Measurements from ENCODE around the gene MECR. TPM values are rescaled to one million over a fixed set of nuclear protein-coding genes. Genes with fewer than 3 reads are reported as not detected.
A peak's percentile ranks its signal among the peaks of the same experiment; 100 is the strongest.
"Not testable (repeated sequence)": the region's sequence is repeated elsewhere in the genome, so short reads cannot be mapped to it uniquely, and the experiment has no call there.

MECR gene
- total RNA-seq, 4 donors from 2014 or later: 14.3 to 29.4 (median 16.1) TPM

DNA sequence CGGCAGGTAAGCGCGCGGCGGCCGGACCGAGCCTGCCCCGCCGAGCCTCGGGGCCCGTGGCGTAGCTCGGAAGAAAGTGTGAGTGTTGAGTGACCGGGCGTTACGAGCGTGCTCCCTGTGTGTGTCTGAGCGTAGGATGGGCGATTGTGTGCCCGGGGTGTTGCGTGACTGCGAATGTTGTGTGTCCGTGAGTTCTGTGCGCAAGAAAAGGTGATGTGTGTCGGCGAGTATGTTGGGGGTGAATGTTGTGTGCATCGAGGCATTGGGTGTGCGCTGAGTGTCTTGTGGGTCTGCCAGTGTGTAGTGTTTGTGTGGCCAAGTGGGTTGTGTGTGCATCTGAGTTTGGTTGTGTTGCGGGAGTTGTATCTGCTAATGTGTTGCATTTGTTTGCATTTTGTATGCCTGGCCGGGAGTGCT lies 6.0 kb upstream of the MECR start:
- WGBS, 2 donors: 1 to 2% methylated on average over 15 to 27 of the region's 30 CpGs
- Histone ChIP-seq H3K27ac (peak overlapping the region; percentile 36 to 85 (median 54)), H3K4me3 (peak overlapping the region; percentile 46 to 89 (median 56)), H3K27me3 (peaks cover 0 to 51% (median 0%) of the 10 kb centered on the region in 4 donors), H3K36me3 (no peaks in the 10 kb centered on the region), H3K9me3 (no peaks in the 10 kb centered on the region), H3K4me1 (peaks cover 16 to 34% (median 19%) of the 10 kb centered on the region in 3 donors)
- intact Hi-C loops (cut with DNase I): loop anchor here (5.0 kb wide), 1 partner anchor 1471 kb away; no protein-coding TSS in a partner anchor
- no peak for DNase-seq
- TF ChIP-seq POLR2A (IDR thresholded peaks at IDR 0.05): no peak
- TF ChIP-seq, protein P1, sequence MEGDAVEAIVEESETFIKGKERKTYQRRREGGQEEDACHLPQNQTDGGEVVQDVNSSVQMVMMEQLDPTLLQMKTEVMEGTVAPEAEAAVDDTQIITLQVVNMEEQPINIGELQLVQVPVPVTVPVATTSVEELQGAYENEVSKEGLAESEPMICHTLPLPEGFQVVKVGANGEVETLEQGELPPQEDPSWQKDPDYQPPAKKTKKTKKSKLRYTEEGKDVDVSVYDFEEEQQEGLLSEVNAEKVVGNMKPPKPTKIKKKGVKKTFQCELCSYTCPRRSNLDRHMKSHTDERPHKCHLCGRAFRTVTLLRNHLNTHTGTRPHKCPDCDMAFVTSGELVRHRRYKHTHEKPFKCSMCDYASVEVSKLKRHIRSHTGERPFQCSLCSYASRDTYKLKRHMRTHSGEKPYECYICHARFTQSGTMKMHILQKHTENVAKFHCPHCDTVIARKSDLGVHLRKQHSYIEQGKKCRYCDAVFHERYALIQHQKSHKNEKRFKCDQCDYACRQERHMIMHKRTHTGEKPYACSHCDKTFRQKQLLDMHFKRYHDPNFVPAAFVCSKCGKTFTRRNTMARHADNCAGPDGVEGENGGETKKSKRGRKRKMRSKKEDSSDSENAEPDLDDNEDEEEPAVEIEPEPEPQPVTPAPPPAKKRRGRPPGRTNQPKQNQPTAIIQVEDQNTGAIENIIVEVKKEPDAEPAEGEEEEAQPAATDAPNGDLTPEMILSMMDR (IDR thresholded peaks at IDR 0.05): no peak

DNA sequence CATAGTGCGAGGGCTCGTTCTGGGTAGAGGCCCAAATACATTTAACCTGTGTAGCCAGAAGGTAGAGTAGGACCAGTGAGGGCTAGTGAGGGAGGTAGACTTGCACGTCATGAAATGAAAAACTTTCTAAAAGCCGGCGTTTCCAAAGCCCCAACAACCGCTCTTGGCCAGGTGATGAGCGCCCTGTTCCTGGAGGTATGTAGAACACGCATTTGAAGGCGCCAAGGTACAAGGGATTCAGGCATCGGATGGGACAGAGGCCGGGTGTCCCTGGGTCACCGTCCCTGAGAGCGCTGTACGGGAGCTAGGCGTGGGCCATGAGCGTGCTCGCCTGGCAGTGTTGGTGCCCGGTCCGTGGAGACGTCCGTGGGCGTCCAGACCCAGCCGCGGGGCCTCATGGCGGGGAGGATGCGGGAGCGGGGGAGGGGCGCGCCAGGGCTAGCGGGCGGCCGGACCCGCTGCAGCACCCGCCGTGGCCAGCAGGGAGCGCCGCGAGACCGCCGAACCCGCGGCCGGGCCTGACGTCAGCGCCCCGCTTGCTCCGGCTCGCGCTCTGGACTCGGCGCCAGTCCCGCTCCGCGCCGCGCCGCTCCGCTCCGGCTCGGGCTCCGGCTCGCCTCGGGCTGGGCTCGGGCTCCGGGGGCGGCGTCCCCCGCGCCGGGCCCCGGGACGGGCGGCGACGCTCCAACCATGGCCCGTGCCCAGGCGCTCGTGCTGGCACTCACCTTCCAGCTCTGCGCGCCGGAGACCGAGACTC lies 5.4 kb upstream of the MECR start, which contains the start of gene PTPRU:
PTPRU (plus strand) TSS at position 568 of the 757 bp plus-strand sequence; CDS start at position 691, 123 bp downstream.
- DNase-seq: no peak
- Histone ChIP-seq H3K4me1 (peaks cover 17 to 37% (median 19%) of the 10 kb centered on the region in 3 donors), H3K4me3 (peak within 1 kb of the TSS; percentile 46 to 89 (median 56)), H3K27ac (peak within 1 kb of the TSS; percentile 36 to 85 (median 54)), H3K27me3 (peaks cover 0 to 51% (median 0%) of the 10 kb centered on the region in 4 donors), H3K36me3 (no peaks in the 10 kb centered on the region), H3K9me3 (no peaks in the 10 kb centered on the region)
- 12 to 25% methylated on average over 8 to 13 of the region's 82 CpGs for WGBS, 2 donors
- intact Hi-C loops (cut with DNase I): loop anchor here (5.0 kb wide), 1 partner anchor 1471 kb away; no protein-coding TSS in a partner anchor
- TF ChIP-seq, protein P1 (IDR thresholded peaks at IDR 0.05): peak; percentile 61 to 98 (median 96)
- TF ChIP-seq POLR2A (IDR thresholded peaks at IDR 0.05): no peak

DNA sequence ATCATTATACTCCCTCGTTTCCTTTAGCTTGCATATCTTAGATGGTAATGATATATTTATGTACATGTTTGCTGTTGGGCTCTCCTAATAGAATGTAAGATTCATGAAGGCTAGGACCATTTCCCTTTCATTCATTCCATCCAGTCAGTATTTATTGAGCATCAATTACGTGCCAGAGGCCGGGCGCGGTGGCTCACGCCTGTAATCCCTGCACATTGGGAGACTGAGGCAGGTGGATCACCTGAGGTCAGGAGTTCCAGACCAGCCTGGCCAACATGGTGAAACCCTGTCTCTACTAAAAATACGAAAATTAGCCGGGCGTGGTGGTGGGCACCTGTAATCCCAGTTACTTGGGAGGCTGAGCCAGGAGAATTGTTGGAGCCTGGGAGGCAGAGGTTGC lies 4.1 kb upstream of the MECR start:
- not testable (repeated sequence) for H3K9me3 ChIP-seq, H3K36me3 ChIP-seq, DNase-seq, H3K27ac ChIP-seq, H3K4me3 ChIP-seq
- H3K27me3 ChIP-seq: peaks cover 0 to 41% (median 0%) of the 10 kb centered on the region in 4 donors
- intact Hi-C loops (cut with DNase I): loop anchor here (5.0 kb wide), 1 partner anchor 1472 kb away; no protein-coding TSS in a partner anchor
- peaks cover 19 to 46% (median 24%) of the 10 kb centered on the region in 3 donors for H3K4me1 ChIP-seq
- WGBS, 2 donors: 69 to 90% methylated on average over 9 of the region's 9 CpGs

DNA sequence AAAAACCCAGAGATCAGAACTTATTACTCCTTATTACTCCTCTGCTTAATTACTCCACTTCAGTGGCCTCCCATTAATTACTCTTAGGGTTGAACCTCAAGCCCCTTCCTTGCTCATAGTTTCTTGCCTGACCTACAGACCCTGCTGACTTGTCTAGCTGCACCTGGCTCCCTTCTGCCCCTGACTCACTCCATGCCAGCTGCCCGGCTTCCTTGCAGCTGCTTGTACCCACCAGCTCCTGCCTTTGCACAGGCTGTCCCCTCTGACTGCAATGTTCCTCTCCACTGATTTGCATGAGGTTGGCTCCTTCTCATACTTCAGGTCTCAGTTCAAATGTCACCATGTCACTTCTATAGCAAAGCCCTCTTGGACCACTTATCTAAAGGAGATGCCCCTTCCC lies 3.7 kb upstream of the MECR start:
- intact Hi-C loops (cut with DNase I): no loop called here
- TF ChIP-seq POLR2A (IDR thresholded peaks at IDR 0.05): no peak
- TF ChIP-seq, protein P1 (IDR thresholded peaks at IDR 0.05): no peak
- WGBS, 2 donors: 67 to 89% methylated on average over 1 of the region's 1 CpG

DNA sequence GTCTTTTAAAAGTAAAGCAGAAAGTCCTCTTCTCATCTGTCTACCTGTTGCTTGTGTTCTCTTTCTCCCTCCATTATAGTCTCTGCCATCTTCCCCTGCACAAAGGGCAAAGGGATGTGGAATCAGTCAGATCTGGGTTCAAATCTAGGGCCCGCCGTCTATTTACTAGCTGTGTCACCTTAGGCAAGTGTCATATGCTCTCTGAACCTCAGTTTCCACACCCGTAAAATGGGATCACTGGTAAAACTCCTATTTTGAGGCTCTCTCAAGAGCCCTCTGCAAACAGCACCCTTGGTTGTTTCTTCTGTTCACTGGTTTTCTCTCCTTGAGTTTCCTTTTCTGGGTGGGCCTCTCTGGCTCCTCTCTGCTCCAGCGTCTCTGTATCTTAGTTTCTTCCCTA lies 3.0 kb upstream of the MECR start:
- Histone ChIP-seq H3K9me3 (no peaks in the 10 kb centered on the region), H3K27me3 (peaks cover 0 to 29% (median 0%) of the 10 kb centered on the region in 4 donors), H3K36me3 (no peaks in the 10 kb centered on the region), H3K4me1 (peaks cover 14 to 47% (median 27%) of the 10 kb centered on the region in 3 donors), H3K27ac (no peak overlapping the region), H3K4me3 (no peak overlapping the region)
- intact Hi-C loops (cut with DNase I): no loop called here
- DNase-seq: no peak
- 82 to 84% methylated on average over 4 of the region's 4 CpGs for WGBS, 2 donors
- no peak for TF ChIP-seq POLR2A (IDR thresholded peaks at IDR 0.05)
- TF ChIP-seq, protein P1 (IDR thresholded peaks at IDR 0.05): no peak

More for the DNA sequence above, 3.7 kb upstream of the MECR start:
- H3K4me1 ChIP-seq: peaks cover 19 to 49% (median 28%) of the 10 kb centered on the region in 3 donors
- no peak overlapping the region for H3K27ac ChIP-seq
- DNase-seq: no peak
- H3K36me3 ChIP-seq: no peaks in the 10 kb centered on the region
- peaks cover 0 to 37% (median 0%) of the 10 kb centered on the region in 4 donors for H3K27me3 ChIP-seq
- no peak overlapping the region for H3K4me3 ChIP-seq
- no peaks in the 10 kb centered on the region for H3K9me3 ChIP-seq

Measured in esophagus squamous epithelium (tissue), 5 donors.